ENCODE measurements around the gene ELAC1. TPM values are rescaled to one million over a fixed set of nuclear protein-coding genes. Genes with fewer than 3 reads are reported as not detected.
A peak's percentile ranks its signal among the peaks of the same experiment; 100 is the strongest.

ELAC1 gene
- total and polyA plus RNA-seq, 11 donors = 2.3 to 7.2 (median 4.0) TPM

GRCh38 chr18:50955253-50955652, 12.6 kb upstream of the ELAC1 start:
- Histone ChIP-seq H3K4me3 (no peak overlapping the region), H3K27me3 (no peaks in the 10 kb centered on the region), H3K9me3 (no peaks in the 10 kb centered on the region), H3K27ac (no peak overlapping the region), H3K4me1 (no peaks in the 10 kb centered on the region), H3K36me3 (no peaks in the 10 kb centered on the region)
- DNase-seq (no peak), ATAC-seq (no peak)
- TF ChIP-seq CTCF (IDR thresholded peaks at IDR 0.05) (no peak), POLR2A (IDR thresholded peaks at IDR 0.05) (no peak)
- intact Hi-C loops (cut with DNase I) = no loop called here
- 88 to 94% (median 90%) methylated on average over 4 of the region's 4 CpGs for WGBS, 4 donors

- H3K27me3 ChIP-seq = no peaks in the 10 kb centered on the region
- H3K4me1 ChIP-seq = no peaks in the 10 kb centered on the region
- intact Hi-C loops (cut with DNase I) = no loop called here
- H3K4me3 ChIP-seq = no peak overlapping the region
- no peak for TF ChIP-seq CTCF (IDR thresholded peaks at IDR 0.05)
- TF ChIP-seq POLR2A (IDR thresholded peaks at IDR 0.05) = no peak
- 95 to 99% (median 97%) methylated on average over 3 of the region's 3 CpGs for WGBS, 4 donors
- no peaks in the 10 kb centered on the region for H3K36me3 ChIP-seq
- no peak for DNase-seq
- ATAC-seq = no peak
- H3K27ac ChIP-seq = no peak overlapping the region
- peaks cover 0 to 7% (median 2%) of the 10 kb centered on the region in 12 donors for H3K9me3 ChIP-seq
Measured at GRCh38 chr18:50956116-50956515, 11.7 kb upstream of the ELAC1 start.

- TF ChIP-seq POLR2A (IDR thresholded peaks at IDR 0.05) (no peak), CTCF (IDR thresholded peaks at IDR 0.05) (no peak)
- Histone ChIP-seq H3K4me1 (no peaks in the 10 kb centered on the region), H3K9me3 (peaks cover 0 to 35% (median 20%) of the 10 kb centered on the region in 12 donors), H3K27me3 (no peaks in the 10 kb centered on the region), H3K36me3 (no peaks in the 10 kb centered on the region), H3K4me3 (no peak overlapping the region), H3K27ac (no peak overlapping the region)
- 64 to 78% (median 73%) methylated on average over 1 of the region's 1 CpG for WGBS, 4 donors
- ATAC-seq (no peak), DNase-seq (no peak)
- intact Hi-C loops (cut with DNase I) = loop anchor here in 3 of 10 donors (10.0 kb wide), 3 partner anchors 87 to 677 kb away; partner anchors contain the start of genes CXXC1 (in 1 of the 3), MBD1 (in 1 of the 3) and ME2 (in 1 of the 3)
Measured at GRCh38 chr18:50961974-50962373, 5.9 kb upstream of the ELAC1 start.

- peaks cover 0 to 4% (median 2%) of the 10 kb centered on the region in 9 donors for H3K36me3 ChIP-seq
- ATAC-seq = no peak
- intact Hi-C loops (cut with DNase I) = loop anchor here in 9 of 10 donors (2.0 to 10.0 kb wide), 13 partner anchors 58 to 685 kb away; partner anchors contain the start of genes ME2 (in 4 of the 9), SMAD4 (in 2 of the 9), CXXC1 (in 1 of the 9) and MBD1 (in 1 of the 9)
Measured at GRCh38 chr18:50969448-50969847, 1.6 kb downstream of the ELAC1 start.

More at GRCh38 chr18:50969448-50969847, 1.6 kb downstream of the ELAC1 start:
- Histone ChIP-seq H3K27me3 (no peaks in the 10 kb centered on the region), H3K4me3 (peak overlapping the region in 3 of 12 donors; percentile 80 to 93 (median 83)), H3K27ac (peak overlapping the region in 3 of 12 donors; percentile 37 to 100 (median 97)), H3K4me1 (peaks cover 0 to 29% (median 16%) of the 10 kb centered on the region in 12 donors), H3K9me3 (no peaks in the 10 kb centered on the region)
- DNase-seq = no peak
- no peak for TF ChIP-seq CTCF (IDR thresholded peaks at IDR 0.05)
- TF ChIP-seq POLR2A (IDR thresholded peaks at IDR 0.05) = no peak
- WGBS, 4 donors = 62 to 74% (median 70%) methylated on average over 5 of the region's 5 CpGs

Measured in heart left ventricle (tissue), 16 donors.